IPS-15b (cell line): ENCODE measurements around the gene HMCN1.

Experiments used
- H3K27me3 ChIP-seq: one replicate; pipeline ENCODE4 v1.6.1; 2013; ENCODE audit warnings: low read length; ENCODE audit not compliant: control insufficient read depth, insufficient read depth
- H3K36me3 ChIP-seq: one replicate; pipeline ENCODE4 v1.6.1; 2013; ENCODE audit warnings: low read length; ENCODE audit not compliant: control insufficient read depth, insufficient read depth
- H3K4me1 ChIP-seq: one replicate; pipeline ENCODE4 v1.6.1; 2013; ENCODE audit warnings: mild to moderate bottlenecking, low read length; ENCODE audit not compliant: control insufficient read depth, insufficient read depth
- H3K4me3 ChIP-seq: one replicate; pipeline ENCODE4 v1.5.1; 2013; ENCODE audit warnings: low read depth, low read length
- H3K9ac ChIP-seq: one replicate; pipeline ENCODE4 v1.6.1; 2013; ENCODE audit warnings: low read depth, mild to moderate bottlenecking, low read length
- H3K9me3 ChIP-seq: one replicate; pipeline ENCODE4 v1.6.1; 2013; ENCODE audit warnings: mild to moderate bottlenecking, low read length; ENCODE audit not compliant: control insufficient read depth, insufficient read depth

Gene HMCN1

DNA sequence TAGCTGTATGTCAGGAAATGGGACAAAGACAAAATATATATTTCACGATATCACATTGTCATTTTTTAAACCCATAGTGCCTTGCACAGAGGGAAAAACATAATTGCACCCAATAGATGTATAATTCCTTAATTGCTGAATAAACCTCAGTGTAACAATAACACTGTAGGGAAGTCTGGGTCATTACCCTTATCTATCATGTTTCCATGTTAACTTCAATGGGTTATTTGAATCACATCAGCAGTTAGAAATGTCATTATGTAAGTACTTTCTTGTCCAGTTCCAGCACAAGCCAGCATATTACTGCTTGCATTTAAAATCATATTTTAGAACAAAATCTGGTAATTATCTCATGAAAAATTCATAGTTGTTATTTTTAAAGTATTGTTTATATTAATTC is 222.7 kb downstream of the HMCN1 start:
- Histone ChIP-seq H3K9me3 (no peaks in the 10 kb centered on the region), H3K36me3 (no peaks in the 10 kb centered on the region), H3K4me1 (peaks cover 10% of the 10 kb centered on the region), H3K4me3 (no peak overlapping the region), H3K27me3 (no peaks in the 10 kb centered on the region), H3K9ac (no peak overlapping the region)

DNA sequence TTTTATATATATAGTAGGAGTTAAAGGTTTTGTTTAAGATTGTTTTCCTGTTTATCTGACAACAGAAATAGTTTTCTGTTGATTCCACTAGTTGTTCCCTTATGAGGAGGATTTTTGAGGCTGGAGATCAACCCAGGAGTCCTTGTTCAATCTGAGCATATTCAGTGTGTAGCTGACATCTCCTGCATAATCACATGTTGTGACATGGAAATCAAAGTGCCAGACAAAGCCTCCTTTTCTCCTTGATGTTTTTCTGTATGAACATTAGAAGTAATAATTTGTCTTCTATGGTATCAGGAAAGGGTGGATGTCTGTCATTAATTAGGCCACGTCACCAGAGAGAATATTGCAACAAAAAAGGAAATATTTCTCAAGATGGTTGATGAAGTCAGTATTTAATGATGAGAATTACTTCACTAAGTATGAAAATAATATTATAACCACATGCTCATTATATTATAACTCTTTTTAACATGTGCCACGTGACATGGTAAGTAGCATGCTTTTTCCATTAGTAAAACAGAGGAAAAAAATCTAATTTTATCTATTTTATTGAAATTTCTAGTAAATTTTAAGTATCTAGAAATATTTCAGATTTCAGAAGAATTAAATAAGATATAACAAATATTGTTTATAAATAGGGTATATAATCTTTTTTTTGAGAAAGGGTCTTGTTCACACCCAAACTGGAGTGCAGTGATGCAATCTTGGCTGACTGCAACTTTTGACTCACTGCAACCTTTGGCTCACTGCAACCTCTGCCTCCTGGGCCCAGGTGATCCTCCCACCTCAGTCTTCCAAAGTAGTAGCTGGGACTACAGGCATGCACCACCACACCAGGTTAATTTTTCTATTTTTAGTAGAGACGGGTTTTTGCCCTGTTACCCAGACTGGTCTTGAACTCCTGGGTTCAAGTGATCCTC is 223.5 kb downstream of the HMCN1 start:
- peaks cover 10% of the 10 kb centered on the region for H3K4me1 ChIP-seq
- H3K9ac ChIP-seq, result no peak overlapping the region
- no peaks in the 10 kb centered on the region for H3K9me3 ChIP-seq
- H3K4me3 ChIP-seq, result no peak overlapping the region
- H3K27me3 ChIP-seq, result no peaks in the 10 kb centered on the region
- H3K36me3 ChIP-seq, result no peaks in the 10 kb centered on the region

DNA sequence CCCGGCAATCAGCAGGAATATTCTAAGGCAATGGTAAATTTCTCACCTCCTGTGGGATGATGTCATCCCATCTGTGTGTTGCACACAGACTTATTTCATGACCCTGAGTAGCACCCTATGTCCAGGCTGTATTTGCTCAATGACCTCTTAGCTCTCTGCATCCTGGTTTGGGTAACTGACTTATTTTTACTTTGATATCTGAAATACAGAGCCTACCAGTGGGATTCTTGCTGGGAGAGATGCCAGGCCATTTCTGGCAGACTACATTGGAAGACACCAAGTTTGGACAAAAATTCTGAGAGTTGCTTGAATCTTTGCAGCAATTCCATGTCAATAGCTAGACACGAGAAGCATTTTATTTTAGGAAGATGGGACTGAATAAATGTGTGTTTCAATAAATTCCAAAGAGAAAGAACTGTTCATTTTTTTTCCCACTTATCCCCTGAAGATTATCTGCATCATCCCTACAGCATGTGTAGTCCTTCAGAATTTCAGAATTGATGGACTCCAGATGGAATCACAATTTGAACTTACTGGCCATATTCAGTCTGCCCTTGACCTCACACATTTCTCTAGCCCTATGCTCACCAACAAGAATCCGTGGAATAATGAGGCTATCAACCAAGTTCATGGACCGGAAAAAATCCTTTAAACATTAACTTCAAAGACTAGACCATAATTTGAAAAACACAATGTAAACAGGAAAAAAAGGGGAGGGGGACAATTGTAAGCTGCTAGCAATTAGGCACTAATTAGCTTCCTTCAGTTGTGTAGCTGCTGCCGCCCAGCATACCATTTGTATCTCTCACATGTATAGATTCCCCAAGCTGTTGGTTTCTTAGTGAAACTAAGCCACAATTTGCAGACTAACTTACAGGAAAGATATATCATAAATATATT is 226.5 kb downstream of the HMCN1 start:
- Histone ChIP-seq H3K4me1 (peaks cover 12% of the 10 kb centered on the region), H3K9ac (no peak overlapping the region), H3K9me3 (no peaks in the 10 kb centered on the region), H3K4me3 (no peak overlapping the region), H3K27me3 (no peaks in the 10 kb centered on the region), H3K36me3 (no peaks in the 10 kb centered on the region)

DNA sequence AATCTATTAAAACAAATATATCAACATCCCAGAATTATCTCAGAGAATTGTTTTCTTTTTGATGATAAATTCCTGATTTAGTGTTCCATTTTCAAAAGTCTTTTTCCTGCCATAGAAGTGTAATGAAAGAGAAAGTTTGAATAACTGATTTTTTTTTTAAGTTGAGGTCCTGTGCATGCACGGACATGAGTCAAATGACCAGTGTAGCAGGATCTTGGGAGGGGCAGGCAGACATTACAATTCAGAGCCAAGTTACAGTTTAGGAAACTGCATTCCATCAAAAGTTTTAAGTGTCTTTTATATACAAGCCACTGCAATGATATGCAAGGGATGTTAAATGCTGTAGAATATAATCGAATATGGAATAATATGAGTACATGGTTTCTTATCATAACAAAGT is 227.5 kb downstream of the HMCN1 start:
- peaks cover 17% of the 10 kb centered on the region for H3K4me1 ChIP-seq
- no peak overlapping the region for H3K9ac ChIP-seq
- no peaks in the 10 kb centered on the region for H3K27me3 ChIP-seq
- no peaks in the 10 kb centered on the region for H3K36me3 ChIP-seq
- no peaks in the 10 kb centered on the region for H3K9me3 ChIP-seq
- no peak overlapping the region for H3K4me3 ChIP-seq

DNA sequence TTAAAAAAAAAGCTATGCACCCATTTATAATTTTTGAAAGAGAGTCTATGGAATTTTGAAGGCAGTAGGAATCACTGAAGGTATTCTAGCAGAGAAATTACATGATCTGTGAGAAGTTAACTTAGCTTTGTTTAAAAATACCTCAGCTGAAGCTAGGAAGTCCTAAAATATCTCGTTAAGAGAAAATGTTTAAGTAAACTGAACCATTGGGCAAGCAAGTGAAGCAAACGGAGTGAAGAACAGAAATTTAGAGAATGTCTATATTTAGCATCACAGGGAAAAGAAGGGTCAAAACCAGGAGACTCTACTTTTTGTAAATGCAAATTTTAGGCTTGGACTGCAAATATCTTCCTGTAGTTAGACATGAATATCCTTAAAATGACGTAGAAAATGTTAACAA is 230.8 kb downstream of the HMCN1 start:
- H3K9ac ChIP-seq, result no peak overlapping the region
- no peaks in the 10 kb centered on the region for H3K27me3 ChIP-seq
- no peaks in the 10 kb centered on the region for H3K36me3 ChIP-seq
- no peaks in the 10 kb centered on the region for H3K9me3 ChIP-seq
- H3K4me1 ChIP-seq, result peaks cover 12% of the 10 kb centered on the region
- no peak overlapping the region for H3K4me3 ChIP-seq

DNA sequence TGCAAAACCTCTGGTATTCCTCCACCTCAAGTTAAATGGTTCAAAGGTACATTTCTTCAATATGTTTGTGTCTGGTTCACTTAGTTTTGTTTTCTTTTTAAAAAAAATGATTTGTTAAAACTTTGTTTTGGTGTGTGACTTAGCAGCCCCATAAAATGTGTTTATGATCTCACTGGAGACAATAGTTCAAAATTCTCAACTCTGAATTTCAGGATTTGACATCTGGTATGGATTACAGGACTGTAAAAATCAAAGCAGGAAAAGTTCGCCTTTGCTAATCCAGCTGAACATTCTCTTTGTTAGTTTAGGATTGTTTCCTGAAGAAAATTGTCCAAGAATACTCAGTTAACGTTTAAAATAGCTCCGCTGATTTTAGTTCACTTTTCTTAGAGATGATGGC is 231.7 kb downstream of the HMCN1 start:
- Histone ChIP-seq H3K9ac (no peak overlapping the region), H3K9me3 (no peaks in the 10 kb centered on the region), H3K36me3 (no peaks in the 10 kb centered on the region), H3K4me1 (peaks cover 12% of the 10 kb centered on the region), H3K4me3 (no peak overlapping the region), H3K27me3 (no peaks in the 10 kb centered on the region)

DNA sequence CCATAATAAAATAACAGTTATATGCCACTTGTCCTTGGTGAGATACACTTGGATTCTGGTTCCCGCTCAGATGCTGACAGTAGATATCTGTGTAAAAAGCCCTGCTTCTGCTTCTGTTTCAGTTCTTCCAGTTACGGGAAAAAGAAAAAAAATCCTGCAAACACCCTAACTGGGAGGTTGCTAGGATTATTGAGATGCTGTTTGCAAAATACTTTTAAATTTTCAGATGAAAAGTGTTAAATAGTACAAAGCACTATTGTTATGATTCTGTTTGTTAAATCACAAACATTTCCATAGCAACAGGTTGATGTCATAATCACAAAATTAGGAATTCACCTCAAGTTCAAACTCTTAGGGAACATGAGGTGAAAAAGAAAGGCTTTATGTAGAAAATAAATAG is 232.3 kb downstream of the HMCN1 start:
- Histone ChIP-seq H3K27me3 (no peaks in the 10 kb centered on the region), H3K4me1 (peaks cover 12% of the 10 kb centered on the region), H3K36me3 (no peaks in the 10 kb centered on the region), H3K9me3 (no peaks in the 10 kb centered on the region), H3K9ac (no peak overlapping the region), H3K4me3 (no peak overlapping the region)

DNA sequence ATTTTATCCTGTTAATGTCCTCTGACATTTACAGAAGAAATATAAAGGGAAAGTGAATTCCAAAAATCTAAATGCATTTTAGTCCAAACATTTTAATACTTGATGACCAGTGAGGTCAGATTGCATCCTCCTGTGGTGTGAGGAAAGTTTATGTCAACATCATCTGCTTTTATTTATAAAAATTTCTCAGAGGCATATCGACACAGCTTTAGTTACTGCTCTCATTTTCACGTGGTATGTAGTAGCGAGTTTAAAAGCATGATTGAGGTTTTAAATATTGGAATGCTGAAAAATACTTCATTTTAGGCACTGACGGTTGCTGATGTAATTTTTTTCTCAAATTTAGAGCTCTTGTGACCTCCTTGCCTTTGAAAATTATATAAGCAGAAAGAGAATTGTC is 234.8 kb downstream of the HMCN1 start:
- Histone ChIP-seq H3K4me3 (no peak overlapping the region), H3K9me3 (no peaks in the 10 kb centered on the region), H3K36me3 (no peaks in the 10 kb centered on the region), H3K4me1 (peaks cover 12% of the 10 kb centered on the region), H3K9ac (no peak overlapping the region), H3K27me3 (no peaks in the 10 kb centered on the region)

DNA sequence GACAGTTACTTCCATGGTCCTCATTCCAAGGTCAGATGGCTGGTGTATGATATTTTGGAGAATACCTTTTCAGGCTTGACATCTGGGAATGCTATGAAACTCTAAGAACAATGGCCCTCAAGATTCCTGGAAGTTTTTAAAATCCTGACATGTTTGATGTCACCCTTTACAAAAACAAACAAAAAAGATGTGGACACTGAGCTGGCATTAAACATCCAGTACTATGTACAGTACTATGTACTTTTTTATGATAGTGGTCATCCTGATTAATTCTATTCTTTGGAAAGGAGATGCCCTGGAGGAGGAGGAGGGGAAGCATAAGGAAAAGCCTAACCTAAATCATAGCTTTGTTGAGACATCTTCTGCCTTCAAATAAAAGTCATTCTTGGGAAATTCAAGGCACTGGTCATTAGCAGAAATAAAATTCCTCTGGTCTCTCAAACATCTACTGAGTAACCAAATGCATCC is 235.4 kb downstream of the HMCN1 start:
- Histone ChIP-seq H3K9ac (no peak overlapping the region), H3K4me3 (no peak overlapping the region), H3K36me3 (no peaks in the 10 kb centered on the region), H3K9me3 (no peaks in the 10 kb centered on the region), H3K27me3 (no peaks in the 10 kb centered on the region), H3K4me1 (peaks cover 9% of the 10 kb centered on the region)

DNA sequence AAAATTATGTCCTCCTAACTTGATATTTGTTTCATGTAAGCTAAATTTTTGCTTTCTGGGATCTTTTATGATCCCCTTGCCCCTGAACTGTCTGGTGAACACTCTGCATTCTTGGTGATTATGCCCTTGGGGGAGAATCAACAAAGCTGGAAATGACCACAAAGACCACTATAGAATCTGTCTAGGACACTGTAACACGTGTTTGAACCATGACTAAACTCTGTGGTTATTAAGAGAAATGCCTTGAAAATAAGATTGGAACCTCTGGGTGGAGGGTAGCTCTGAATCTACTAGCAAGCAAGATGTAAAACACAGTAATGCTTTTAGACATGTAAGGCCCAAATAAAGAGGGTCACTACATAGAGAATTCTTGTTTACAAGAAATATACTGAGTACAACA is 237.5 kb downstream of the HMCN1 start:
- no peaks in the 10 kb centered on the region for H3K27me3 ChIP-seq
- H3K9ac ChIP-seq, result no peak overlapping the region
- H3K4me3 ChIP-seq, result no peak overlapping the region
- H3K9me3 ChIP-seq, result no peaks in the 10 kb centered on the region
- no peaks in the 10 kb centered on the region for H3K4me1 ChIP-seq
- H3K36me3 ChIP-seq, result no peaks in the 10 kb centered on the region

DNA sequence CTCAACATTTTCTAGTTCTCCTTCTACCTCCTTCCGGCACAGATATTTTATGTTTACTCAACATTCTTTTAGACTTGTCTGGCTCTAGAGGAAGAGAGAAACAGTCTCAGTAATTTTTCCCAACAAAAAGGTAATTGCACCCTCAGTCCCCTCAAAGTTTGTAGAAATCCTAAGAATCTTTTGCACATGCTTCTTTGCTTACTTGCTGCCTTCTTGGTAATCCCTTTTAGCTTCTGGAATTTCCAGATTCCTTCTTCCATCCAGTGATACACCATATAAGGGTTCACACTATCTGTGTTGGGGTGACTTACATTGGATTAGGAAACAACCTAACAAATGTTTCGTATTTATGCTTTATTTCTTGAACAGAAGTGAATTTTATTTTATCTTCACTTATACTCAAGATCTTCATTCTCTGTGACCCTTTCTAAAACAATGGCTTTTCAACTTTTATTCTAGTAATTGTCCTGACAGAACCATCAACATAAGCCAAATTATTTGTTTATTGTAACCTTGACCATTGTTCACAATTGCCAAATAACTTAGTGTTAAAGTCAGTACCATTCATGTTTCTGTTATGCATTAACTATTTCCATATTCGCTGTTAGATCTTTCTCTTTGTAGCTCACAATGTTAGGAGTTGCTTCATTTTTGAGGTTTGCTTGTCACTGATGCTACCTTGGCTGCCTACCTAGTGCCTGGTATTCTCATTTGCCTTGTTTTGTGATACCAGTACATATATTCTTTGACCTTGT is 238.1 kb downstream of the HMCN1 start:
- Histone ChIP-seq H3K4me1 (no peaks in the 10 kb centered on the region), H3K36me3 (no peaks in the 10 kb centered on the region), H3K27me3 (no peaks in the 10 kb centered on the region), H3K9me3 (no peaks in the 10 kb centered on the region), H3K9ac (no peak overlapping the region), H3K4me3 (no peak overlapping the region)
